WTC11 (cell line): ENCODE results near the gene RCN2. TPM values are rescaled to one million over a fixed set of nuclear protein-coding genes. Genes with fewer than 3 reads are reported as not detected.

Source experiments
- ATAC-seq: fragments of 200-7000 bp; cut with Tn5 transposase; 2 replicates; pipeline ENCODE4 v1.10.0; 2021; ENCODE audit warnings: mild to moderate bottlenecking, moderate library complexity
- CTCF ChIA-PET: fragments of 300-600 bp; sonication (Branson Sonifier 250); formaldehyde crosslinking; loops from one replicate; lab custom pipeline; 2021; ENCODE audit warnings: antibody characterized with exemption; lab: Charles Lee
- POLR2A ChIA-PET: fragments of 350-600 bp; sonication (Branson Sonifier 250); formaldehyde crosslinking; loops from one replicate; lab custom pipeline; 2021; ENCODE audit warnings: antibody characterized with exemption; lab: Charles Lee
- DNase-seq: peaks from one replicate; pipeline ENCODE4 v3.0.0; 2021; ENCODE audit warnings: low spot score
- H3K27ac Mint-ChIP-seq: 2 replicates; pipeline ENCODE4 v1.8.0; 2021; ENCODE audit warnings: mixed read lengths
- H3K27me3 Mint-ChIP-seq: 2 replicates; pipeline ENCODE4 v1.8.0; 2021; ENCODE audit warnings: low read depth, mild to moderate bottlenecking, moderate library complexity, mixed read lengths
- H3K36me3 Mint-ChIP-seq: 2 replicates; pipeline ENCODE4 v1.8.0; 2021; ENCODE audit warnings: mixed read lengths
- H3K4me1 Mint-ChIP-seq: 2 replicates; pipeline ENCODE4 v1.8.0; 2022; ENCODE audit warnings: mixed read lengths
- H3K4me3 Mint-ChIP-seq: 2 replicates; pipeline ENCODE4 v1.8.0; 2021; ENCODE audit warnings: mild to moderate bottlenecking, moderate library complexity, mixed read lengths
- H3K9me3 Mint-ChIP-seq: 2 replicates; pipeline ENCODE4 v1.8.0; 2021; ENCODE audit warnings: mixed read lengths
- AFF4 ChIP-seq: sonication (generic); formaldehyde crosslinking; IDR thresholded peaks from 2 replicates; pipeline ENCODE4 v1.8.1; 2023; ENCODE audit warnings: mild to moderate bottlenecking, missing genetic modification reagents, borderline replicate concordance
- AR ChIP-seq: fragments of 250-450 bp; sonication (Bioruptor Pico); IDR thresholded peaks from 2 replicates; pipeline ENCODE4 v1.9.0; 2021; ENCODE audit warnings: mild to moderate bottlenecking
- ATF6 ChIP-seq: sonication (generic); formaldehyde crosslinking; IDR thresholded peaks from 2 replicates; pipeline ENCODE4 v1.8.1; 2023; ENCODE audit warnings: mild to moderate bottlenecking, missing genetic modification reagents
- HMGXB4 ChIP-seq: sonication (generic); formaldehyde crosslinking; IDR thresholded peaks from 2 replicates; pipeline ENCODE4 v1.8.1; 2023; ENCODE audit warnings: mild to moderate bottlenecking, moderate library complexity, missing genetic modification reagents
- KAT7 ChIP-seq: sonication (generic); formaldehyde crosslinking; IDR thresholded peaks from 2 replicates; pipeline ENCODE4 v1.8.1; 2023; ENCODE audit warnings: missing genetic modification reagents, mild to moderate bottlenecking, borderline replicate concordance
- MYBL2 ChIP-seq: sonication (generic); formaldehyde crosslinking; IDR thresholded peaks from 2 replicates; pipeline ENCODE4 v1.8.1; 2023; ENCODE audit warnings: mild to moderate bottlenecking, moderate library complexity, missing genetic modification reagents
- NR3C1 ChIP-seq: sonication (generic); formaldehyde crosslinking; conservative IDR thresholded peaks from 2 replicates; pipeline ENCODE4 v1.8.1; 2023; ENCODE audit warnings: low read depth, mild to moderate bottlenecking, missing genetic modification reagents
- RELA ChIP-seq: sonication (generic); formaldehyde crosslinking; IDR thresholded peaks from 2 replicates; pipeline ENCODE4 v1.8.1; 2022; ENCODE audit warnings: missing genetic modification reagents, mild to moderate bottlenecking, borderline replicate concordance
- TEAD1 ChIP-seq: sonication (generic); formaldehyde crosslinking; IDR thresholded peaks from 2 replicates; pipeline ENCODE4 v1.8.0; 2022; ENCODE audit warnings: mild to moderate bottlenecking, missing genetic modification reagents
- USF2 ChIP-seq: sonication (generic); formaldehyde crosslinking; IDR thresholded peaks from 2 replicates; pipeline ENCODE4 v1.8.1; 2023; ENCODE audit warnings: mild to moderate bottlenecking, missing genetic modification reagents, moderate library complexity
- ZMAT4 ChIP-seq: fragments of 250-450 bp; sonication (Bioruptor Pico); IDR thresholded peaks from 2 replicates; pipeline ENCODE4 v1.9.0; 2021; ENCODE audit warnings: mild to moderate bottlenecking
- ZNF121 ChIP-seq: sonication (generic); formaldehyde crosslinking; IDR thresholded peaks from 2 replicates; pipeline ENCODE4 v1.8.0; 2023; ENCODE audit warnings: missing genetic modification reagents
- ZNF232 ChIP-seq: sonication (generic); formaldehyde crosslinking; IDR thresholded peaks from 2 replicates; pipeline ENCODE4 v1.8.0; 2022; ENCODE audit warnings: mild to moderate bottlenecking, missing genetic modification reagents
- ZNF423 ChIP-seq: fragments of 250-450 bp; sonication (Bioruptor Pico); IDR thresholded peaks from 2 replicates; pipeline ENCODE4 v2.1.2; 2022; ENCODE audit warnings: mild to moderate bottlenecking, moderate library complexity
- ZNF671 ChIP-seq: fragments of 250-450 bp; sonication (Bioruptor Pico); IDR thresholded peaks from 2 replicates; pipeline ENCODE4 v1.8.0; 2021; ENCODE audit warnings: mild to moderate bottlenecking
- total RNA-seq: library from RNA; stranded (reverse); gene quantifications from 3 replicates; pipeline ENCODE4 v1.2.3, GENCODE V29; 2021

Gene RCN2
- total RNA-seq, 1 experiment from 2014 or later: 112 TPM

- peaks cover 4% of the 10 kb centered on the region for H3K27me3 Mint-ChIP-seq
- DNase-seq: no peak
- no peak overlapping the region for H3K27ac Mint-ChIP-seq
- no peaks in the 10 kb centered on the region for H3K4me1 Mint-ChIP-seq
- no peaks in the 10 kb centered on the region for H3K36me3 Mint-ChIP-seq
- ChIA-PET CTCF (interaction anchor here (1.1 kb wide), 1 partner anchor 119 kb away, joined by 3 read pairs; no protein-coding TSS in a partner anchor), POLR2A (interaction anchor here (0.6 to 1.0 kb wide), 3 partner anchors 15 to 385 kb away, joined by 3 to 4 read pairs (median 3); partner anchors contain the start of gene RCN2)
- no peak for ATAC-seq
- no peaks in the 10 kb centered on the region for H3K9me3 Mint-ChIP-seq
- H3K4me3 Mint-ChIP-seq: no peak overlapping the region
- TF ChIP-seq ZNF232 (CRISPR knock-in tag) (no peak), NR3C1 (CRISPR knock-in tag) (no peak), USF2 (CRISPR knock-in tag) (no peak), ZNF671 (no peak), MYBL2 (no peak), TEAD1 (CRISPR knock-in tag) (no peak), ZNF423 (CRISPR knock-in tag) (no peak), KAT7 (CRISPR knock-in tag) (no peak), ZMAT4 (CRISPR knock-in tag) (no peak), AFF4 (CRISPR knock-in tag) (no peak), RELA (CRISPR knock-in tag) (no peak), AR (CRISPR knock-in tag) (no peak), ZNF121 (CRISPR knock-in tag) (no peak), ATF6 (CRISPR knock-in tag) (no peak)
- TF ChIP-seq, all 79 proteins: peak for 0
Measured at GRCh38 chr15:76916369-76916768, 15.2 kb upstream of the RCN2 start.

- peaks cover 5% of the 10 kb centered on the region for H3K36me3 Mint-ChIP-seq
- no peaks in the 10 kb centered on the region for H3K9me3 Mint-ChIP-seq
- H3K4me1 Mint-ChIP-seq: peaks cover 13% of the 10 kb centered on the region
- CTCF ChIA-PET: no interaction called here
- H3K27me3 Mint-ChIP-seq: no peaks in the 10 kb centered on the region; the same call in none of the 2 replicates
- no peak for TF ChIP-seq HMGXB4 (CRISPR knock-in tag)
- H3K27ac Mint-ChIP-seq: no peak overlapping the region
- H3K4me3 Mint-ChIP-seq: no peak overlapping the region
- POLR2A ChIA-PET: no interaction called here
- DNase-seq: no peak
- no peak for ATAC-seq
Measured at GRCh38 chr15:76928201-76928600, 3.3 kb upstream of the RCN2 start.
